Neural crest cell (in vitro differentiated cells): ENCODE results near the gene TIMM10B. TPM values are rescaled to one million over a fixed set of nuclear protein-coding genes. Genes with fewer than 3 reads are reported as not detected.
A peak's percentile ranks its signal among the peaks of the same experiment; 100 is the strongest.

Experiments
- DNase-seq: peaks from one replicate; pipeline ENCODE4 v3.0.0; 2021; ENCODE audit warnings: low read depth, mixed read lengths, low spot score
- H3K27ac Mint-ChIP-seq: one replicate; pipeline ENCODE4 v1.8.0; 2021; ENCODE audit warnings: mild to moderate bottlenecking, mixed read lengths; ENCODE audit not compliant: unreplicated experiment
- H3K27me3 Mint-ChIP-seq: 2 replicates; pipeline ENCODE4 v1.8.0; 2021; ENCODE audit warnings: low read depth, mild to moderate bottlenecking, mixed read lengths
- H3K36me3 Mint-ChIP-seq: 2 replicates; pipeline ENCODE4 v1.8.0; 2021; ENCODE audit warnings: low read depth, mild to moderate bottlenecking, mixed read lengths
- H3K4me1 Mint-ChIP-seq: 2 replicates; pipeline ENCODE4 v1.8.0; 2021; ENCODE audit warnings: mixed read lengths
- H3K4me3 Mint-ChIP-seq: one replicate; pipeline ENCODE4 v1.8.0; 2021; ENCODE audit warnings: mild to moderate bottlenecking, mixed read lengths
- H3K9me3 Mint-ChIP-seq: 2 replicates; pipeline ENCODE4 v1.8.0; 2021; ENCODE audit warnings: mixed read lengths
- total RNA-seq: library from RNA; stranded (reverse); gene quantifications from 2 replicates; pipeline ENCODE4 v1.2.1, GENCODE V29; 2021
- TF ChIP-seq, protein P1 (sequence below): fragments of 200-600 bp; sonication (generic); conservative IDR thresholded peaks from 2 replicates; pipeline ENCODE4 v1.5.0; 2021; ENCODE audit warnings: antibody characterized with exemption, mild to moderate bottlenecking

Gene TIMM10B
- total RNA-seq, 1 donor from 2014 or later: 47.6 TPM

- peaks cover 3% of the 10 kb centered on the region for H3K36me3 Mint-ChIP-seq
- DNase-seq: no peak
- H3K4me3 Mint-ChIP-seq: no peak overlapping the region
- no peaks in the 10 kb centered on the region for H3K9me3 Mint-ChIP-seq
- TF ChIP-seq, protein P1, sequence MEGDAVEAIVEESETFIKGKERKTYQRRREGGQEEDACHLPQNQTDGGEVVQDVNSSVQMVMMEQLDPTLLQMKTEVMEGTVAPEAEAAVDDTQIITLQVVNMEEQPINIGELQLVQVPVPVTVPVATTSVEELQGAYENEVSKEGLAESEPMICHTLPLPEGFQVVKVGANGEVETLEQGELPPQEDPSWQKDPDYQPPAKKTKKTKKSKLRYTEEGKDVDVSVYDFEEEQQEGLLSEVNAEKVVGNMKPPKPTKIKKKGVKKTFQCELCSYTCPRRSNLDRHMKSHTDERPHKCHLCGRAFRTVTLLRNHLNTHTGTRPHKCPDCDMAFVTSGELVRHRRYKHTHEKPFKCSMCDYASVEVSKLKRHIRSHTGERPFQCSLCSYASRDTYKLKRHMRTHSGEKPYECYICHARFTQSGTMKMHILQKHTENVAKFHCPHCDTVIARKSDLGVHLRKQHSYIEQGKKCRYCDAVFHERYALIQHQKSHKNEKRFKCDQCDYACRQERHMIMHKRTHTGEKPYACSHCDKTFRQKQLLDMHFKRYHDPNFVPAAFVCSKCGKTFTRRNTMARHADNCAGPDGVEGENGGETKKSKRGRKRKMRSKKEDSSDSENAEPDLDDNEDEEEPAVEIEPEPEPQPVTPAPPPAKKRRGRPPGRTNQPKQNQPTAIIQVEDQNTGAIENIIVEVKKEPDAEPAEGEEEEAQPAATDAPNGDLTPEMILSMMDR: no peak
- H3K27me3 Mint-ChIP-seq: no peaks in the 10 kb centered on the region
- no peak overlapping the region for H3K27ac Mint-ChIP-seq
- H3K4me1 Mint-ChIP-seq: no peaks in the 10 kb centered on the region
These were observed 48.0 kb downstream of the TIMM10B start for GRCh38 chr11:6529266-6529665.

- TF ChIP-seq, protein P1: no peak
- Mint-ChIP-seq H3K27ac (no peak overlapping the region), H3K27me3 (no peaks in the 10 kb centered on the region), H3K36me3 (no peaks in the 10 kb centered on the region), H3K9me3 (no peaks in the 10 kb centered on the region), H3K4me3 (no peak overlapping the region), H3K4me1 (no peaks in the 10 kb centered on the region)
- DNase-seq: no peak
These were observed 49.5 kb downstream of the TIMM10B start for GRCh38 chr11:6530848-6531247.

DNA sequence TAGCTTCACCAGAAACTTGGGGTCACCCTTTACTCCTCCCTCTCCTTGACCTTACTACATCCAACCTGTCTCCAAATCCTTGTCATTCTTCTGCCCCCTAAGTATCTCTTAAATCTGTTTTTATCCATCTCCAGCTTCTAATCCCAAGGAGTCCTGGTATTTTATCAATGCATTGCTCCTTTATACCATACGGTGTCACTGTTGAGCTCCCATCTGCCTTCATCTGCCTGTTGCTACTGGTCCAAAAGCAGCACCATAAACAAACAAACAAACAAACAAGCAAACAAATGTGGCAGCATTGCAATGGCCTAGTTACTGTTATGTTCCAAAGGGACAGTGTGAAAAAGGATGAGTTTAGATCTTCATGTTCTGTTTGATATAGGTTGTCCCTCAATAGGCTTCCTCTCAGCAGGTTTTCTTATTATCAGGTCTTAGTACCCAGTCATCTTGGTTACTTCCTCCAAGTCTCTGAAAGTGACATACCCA, 50.0 kb downstream of the TIMM10B start:
- H3K27ac Mint-ChIP-seq: no peak overlapping the region
- TF ChIP-seq, protein P1: peak; percentile 79
- peak; percentile 28 for DNase-seq
- no peaks in the 10 kb centered on the region for H3K27me3 Mint-ChIP-seq
- H3K4me1 Mint-ChIP-seq: no peaks in the 10 kb centered on the region
- H3K36me3 Mint-ChIP-seq: no peaks in the 10 kb centered on the region
- no peaks in the 10 kb centered on the region for H3K9me3 Mint-ChIP-seq
- H3K4me3 Mint-ChIP-seq: no peak overlapping the region

Other genes starting within 250 kb of the TIMM10B start
- 25.3 and 25.5 TPM in 2 replicates for gene FHIP1B, start 246.9 kb upstream of the TIMM10B start, total RNA-seq
- 0.16 TPM in 1 of 2 replicates, not detected in the other for gene CNGA4, start 242.4 kb upstream of the TIMM10B start, total RNA-seq
- 0.51 TPM in 1 of 2 replicates, not detected in the other for gene CCKBR, start 221.7 kb upstream of the TIMM10B start, total RNA-seq
- gene CAVIN3, start 161.0 kb upstream of the TIMM10B start, total RNA-seq: 5.8 and 9.9 TPM in 2 replicates
- 14.6 and 17.7 TPM in 2 replicates for gene SMPD1, start 91.0 kb upstream of the TIMM10B start, total RNA-seq
- 86.9 and 90.0 TPM in 2 replicates for gene APBB1, start 62.4 kb upstream of the TIMM10B start, total RNA-seq
- gene HPX, start 40.5 kb upstream of the TIMM10B start, total RNA-seq: 4.3 and 6.0 TPM in 2 replicates
- 20.6 and 26.2 TPM in 2 replicates for gene TRIM3, start 7.6 kb upstream of the TIMM10B start, total RNA-seq
- gene ARFIP2, start 170 bp upstream of the TIMM10B start, total RNA-seq: 52.4 and 57.1 TPM in 2 replicates
- gene DNHD1, start 15.8 kb downstream of the TIMM10B start, total RNA-seq: 10.2 and 12.6 TPM in 2 replicates
- gene RRP8, start 122.1 kb downstream of the TIMM10B start, total RNA-seq: 22.5 and 23.7 TPM in 2 replicates
- gene ILK, start 122.3 kb downstream of the TIMM10B start, total RNA-seq: 120 and 121 TPM in 2 replicates
- gene TAF10, start 130.7 kb downstream of the TIMM10B start, total RNA-seq: 133 and 143 TPM in 2 replicates
- 41.0 and 44.7 TPM in 2 replicates for gene TPP1, start 137.9 kb downstream of the TIMM10B start, total RNA-seq
- 37.5 and 40.4 TPM in 2 replicates for gene DCHS1, start 174.3 kb downstream of the TIMM10B start, total RNA-seq
- 47.2 and 58.9 TPM in 2 replicates for gene MRPL17, start 201.8 kb downstream of the TIMM10B start, total RNA-seq